OCI-LY3 (cell line): ENCODE results near the gene ZBTB5.

ENCODE experiments used
- EZH2phosphoT487 ChIP-seq: fragments of 200-600 bp; shearing (Covaris generic); IDR thresholded peaks from 2 replicates; pipeline ENCODE4 v1.6.1; 2018; ENCODE audit warnings: antibody characterized with exemption, mixed run types, low read depth
- TF ChIP-seq, protein P1 (sequence below): fragments of 200-600, 300-600 bp; sonication (generic); IDR thresholded peaks from 2 replicates; pipeline ENCODE4 v1.5.1; 2014; ENCODE audit warnings: antibody characterized with exemption, low read length, low read depth

DNA sequence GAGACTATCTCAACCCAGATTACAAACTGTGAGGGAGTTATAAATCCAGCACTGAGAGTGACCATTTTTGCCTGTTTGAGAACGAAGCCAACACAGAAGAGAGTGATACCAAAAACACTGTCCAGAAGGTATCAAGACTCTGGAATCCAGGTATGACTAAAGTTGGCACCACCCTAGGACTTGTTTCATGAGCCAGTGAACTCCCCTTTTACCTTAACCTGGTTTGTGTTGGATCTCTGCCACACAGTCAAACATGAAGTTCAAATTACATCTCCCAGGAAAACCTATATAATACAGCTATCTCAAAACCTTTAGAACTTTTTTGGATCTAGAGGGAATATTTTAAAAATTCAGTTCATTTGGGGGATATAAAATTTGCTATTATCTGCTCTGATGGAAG is 11.4 kb downstream of the ZBTB5 start:
- no peak for TF ChIP-seq EZH2phosphoT487
- TF ChIP-seq, protein P1, sequence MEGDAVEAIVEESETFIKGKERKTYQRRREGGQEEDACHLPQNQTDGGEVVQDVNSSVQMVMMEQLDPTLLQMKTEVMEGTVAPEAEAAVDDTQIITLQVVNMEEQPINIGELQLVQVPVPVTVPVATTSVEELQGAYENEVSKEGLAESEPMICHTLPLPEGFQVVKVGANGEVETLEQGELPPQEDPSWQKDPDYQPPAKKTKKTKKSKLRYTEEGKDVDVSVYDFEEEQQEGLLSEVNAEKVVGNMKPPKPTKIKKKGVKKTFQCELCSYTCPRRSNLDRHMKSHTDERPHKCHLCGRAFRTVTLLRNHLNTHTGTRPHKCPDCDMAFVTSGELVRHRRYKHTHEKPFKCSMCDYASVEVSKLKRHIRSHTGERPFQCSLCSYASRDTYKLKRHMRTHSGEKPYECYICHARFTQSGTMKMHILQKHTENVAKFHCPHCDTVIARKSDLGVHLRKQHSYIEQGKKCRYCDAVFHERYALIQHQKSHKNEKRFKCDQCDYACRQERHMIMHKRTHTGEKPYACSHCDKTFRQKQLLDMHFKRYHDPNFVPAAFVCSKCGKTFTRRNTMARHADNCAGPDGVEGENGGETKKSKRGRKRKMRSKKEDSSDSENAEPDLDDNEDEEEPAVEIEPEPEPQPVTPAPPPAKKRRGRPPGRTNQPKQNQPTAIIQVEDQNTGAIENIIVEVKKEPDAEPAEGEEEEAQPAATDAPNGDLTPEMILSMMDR = no peak
